Measurements from ENCODE around the gene PLA2G4F. TPM values are rescaled to one million over a fixed set of nuclear protein-coding genes. Genes with fewer than 3 reads are reported as not detected.

The PLA2G4F gene
- total RNA-seq, 1 experiment from 2014 or later: 0.05 TPM

GRCh38 chr15:42153874-42154211, 2.6 kb downstream of the PLA2G4F start (continued):
- TF ChIP-seq ZFX (IDR thresholded peaks at IDR 0.05): no peak
- TF ChIP-seq ELF1 (IDR thresholded peaks at IDR 0.05; ENCODE audit: borderline replicate concordance, low read depth): no peak
- TF ChIP-seq REST (IDR thresholded peaks at IDR 0.05; ENCODE audit: low read depth): no peak
- TF ChIP-seq CEBPB (IDR thresholded peaks at IDR 0.05; ENCODE audit: low read depth): no peak
- TF ChIP-seq YY1 (IDR thresholded peaks at IDR 0.05; ENCODE audit: extremely low read depth, insufficient replicate concordance, low read depth, low read length): no peak
- TF ChIP-seq TCF7L2 (IDR thresholded peaks at IDR 0.05; ENCODE audit: borderline replicate concordance, extremely low read depth, insufficient read depth, insufficient read length): no peak

DNA sequence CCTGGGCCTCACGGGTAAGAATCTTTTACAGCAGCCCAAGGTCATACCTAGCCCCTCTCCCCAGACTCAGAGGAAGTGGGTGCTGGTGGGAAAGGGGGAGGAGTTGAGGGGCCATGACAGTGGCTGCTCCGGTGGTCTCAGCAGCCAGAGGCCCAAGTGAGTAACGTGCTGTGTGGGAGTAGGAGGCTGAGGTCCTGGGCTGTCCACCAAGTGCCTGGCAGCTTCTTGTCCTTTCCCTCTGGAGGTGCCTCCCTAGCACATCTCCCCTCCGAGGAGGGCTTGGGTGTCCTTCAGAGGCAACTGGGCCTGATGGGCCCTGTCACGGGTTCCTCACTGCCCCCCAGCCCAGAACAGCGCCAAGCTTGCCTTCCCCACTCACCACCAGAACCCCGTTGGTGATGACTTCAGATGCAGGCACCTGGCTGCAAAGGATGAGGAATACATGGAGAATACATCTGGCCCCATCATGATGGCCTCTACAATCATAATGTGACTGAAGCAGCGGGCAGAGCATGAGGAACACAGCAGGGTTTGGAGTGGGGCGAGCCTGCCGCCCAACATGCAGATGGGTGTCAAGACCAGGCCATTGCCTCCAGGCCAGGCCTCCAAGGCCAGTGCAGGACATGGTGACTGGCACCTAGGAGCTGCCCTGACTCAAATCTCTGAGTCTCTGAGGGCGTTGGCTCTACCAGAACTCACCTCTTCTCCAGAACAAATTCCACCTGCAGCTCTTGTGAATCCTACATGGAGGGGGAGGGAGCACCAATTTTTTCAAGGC, 3.3 kb downstream of the PLA2G4F start:
- CTCF ChIA-PET: no interaction called here
- BruUV-seq (replicated peaks): no TSS peak
- no peaks in the 10 kb centered on the region for H3K27me3 ChIP-seq (ENCODE audit: insufficient read depth, low read length)
- no peaks in the 10 kb centered on the region for H4K20me1 ChIP-seq (ENCODE audit: insufficient read depth)
- H3K4me2 ChIP-seq (ENCODE audit: low read length): no peak overlapping the region
- H3K27ac ChIP-seq (ENCODE audit: low read depth, low read length): no peak overlapping the region
- H3K79me2 ChIP-seq (ENCODE audit: insufficient read depth, low read length): no peaks in the 10 kb centered on the region
- DNase-seq (ENCODE audit: low read depth, low spot score): no peak
- no peak for ATAC-seq
- H3K4me3 ChIP-seq (replicated peaks in 1 of 2; ENCODE audit: low read depth in 1 of 2, low read length in 2 of 2): no peak overlapping the region
- RAD21 ChIA-PET (ENCODE audit: low non-redundant PET in 1 of 2, low total read pairs in 2 of 2, uncharacterized antibody in 2 of 2, unreplicated experiment in 2 of 2): no interaction called here
- H3K9me3 ChIP-seq (ENCODE audit: control insufficient read depth in 1 of 2, insufficient read depth in 1 of 2, low read depth in 1 of 2, low read length in 2 of 2): no peaks in the 10 kb centered on the region
- no peaks in the 10 kb centered on the region for H3K36me3 ChIP-seq (ENCODE audit: control insufficient read depth in 1 of 2, insufficient read depth in 2 of 2, low read length in 2 of 2)
- peaks cover 5 to 13% of the 10 kb centered on the region in 2 experiments; a peak in 2 of 4 replicates for H3K4me1 ChIP-seq (ENCODE audit: control insufficient read depth in 1 of 2, insufficient read depth in 2 of 2, low read length in 2 of 2)
- no peaks in the 10 kb centered on the region for H3K9me2 ChIP-seq (ENCODE audit: insufficient read depth)
- no peak overlapping the region for H3K9ac ChIP-seq (ENCODE audit: low read length)
- intact Hi-C loops (cut with micrococcal nuclease): no loop called here
- no peak overlapping the region for H2AFZ ChIP-seq (ENCODE audit: low read depth, low read length, poor library complexity, severe bottlenecking)
- POLR2A ChIA-PET: no interaction called here
- no peak for TF ChIP-seq SRF (IDR thresholded peaks at IDR 0.05; ENCODE audit: low read depth)
- TF ChIP-seq, protein P1, sequence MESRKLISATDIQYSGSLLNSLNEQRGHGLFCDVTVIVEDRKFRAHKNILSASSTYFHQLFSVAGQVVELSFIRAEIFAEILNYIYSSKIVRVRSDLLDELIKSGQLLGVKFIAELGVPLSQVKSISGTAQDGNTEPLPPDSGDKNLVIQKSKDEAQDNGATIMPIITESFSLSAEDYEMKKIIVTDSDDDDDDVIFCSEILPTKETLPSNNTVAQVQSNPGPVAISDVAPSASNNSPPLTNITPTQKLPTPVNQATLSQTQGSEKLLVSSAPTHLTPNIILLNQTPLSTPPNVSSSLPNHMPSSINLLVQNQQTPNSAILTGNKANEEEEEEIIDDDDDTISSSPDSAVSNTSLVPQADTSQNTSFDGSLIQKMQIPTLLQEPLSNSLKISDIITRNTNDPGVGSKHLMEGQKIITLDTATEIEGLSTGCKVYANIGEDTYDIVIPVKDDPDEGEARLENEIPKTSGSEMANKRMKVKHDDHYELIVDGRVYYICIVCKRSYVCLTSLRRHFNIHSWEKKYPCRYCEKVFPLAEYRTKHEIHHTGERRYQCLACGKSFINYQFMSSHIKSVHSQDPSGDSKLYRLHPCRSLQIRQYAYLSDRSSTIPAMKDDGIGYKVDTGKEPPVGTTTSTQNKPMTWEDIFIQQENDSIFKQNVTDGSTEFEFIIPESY (IDR thresholded peaks at IDR 0.05; ENCODE audit: extremely low read depth, insufficient replicate concordance, low read length): no peak
- TF ChIP-seq RAD21 (IDR thresholded peaks at IDR 0.05; ENCODE audit: low read depth): no peak
- TF ChIP-seq FOSL1 (IDR thresholded peaks at IDR 0.05; ENCODE audit: low read depth): no peak
- no peak for TF ChIP-seq SIN3A (IDR thresholded peaks at IDR 0.05; ENCODE audit: low read depth)
- TF ChIP-seq REST (IDR thresholded peaks at IDR 0.05; ENCODE audit: low read depth): no peak
- TF ChIP-seq, protein P2, sequence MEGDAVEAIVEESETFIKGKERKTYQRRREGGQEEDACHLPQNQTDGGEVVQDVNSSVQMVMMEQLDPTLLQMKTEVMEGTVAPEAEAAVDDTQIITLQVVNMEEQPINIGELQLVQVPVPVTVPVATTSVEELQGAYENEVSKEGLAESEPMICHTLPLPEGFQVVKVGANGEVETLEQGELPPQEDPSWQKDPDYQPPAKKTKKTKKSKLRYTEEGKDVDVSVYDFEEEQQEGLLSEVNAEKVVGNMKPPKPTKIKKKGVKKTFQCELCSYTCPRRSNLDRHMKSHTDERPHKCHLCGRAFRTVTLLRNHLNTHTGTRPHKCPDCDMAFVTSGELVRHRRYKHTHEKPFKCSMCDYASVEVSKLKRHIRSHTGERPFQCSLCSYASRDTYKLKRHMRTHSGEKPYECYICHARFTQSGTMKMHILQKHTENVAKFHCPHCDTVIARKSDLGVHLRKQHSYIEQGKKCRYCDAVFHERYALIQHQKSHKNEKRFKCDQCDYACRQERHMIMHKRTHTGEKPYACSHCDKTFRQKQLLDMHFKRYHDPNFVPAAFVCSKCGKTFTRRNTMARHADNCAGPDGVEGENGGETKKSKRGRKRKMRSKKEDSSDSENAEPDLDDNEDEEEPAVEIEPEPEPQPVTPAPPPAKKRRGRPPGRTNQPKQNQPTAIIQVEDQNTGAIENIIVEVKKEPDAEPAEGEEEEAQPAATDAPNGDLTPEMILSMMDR (IDR thresholded peaks at IDR 0.05 in 2 of 3, conservative IDR thresholded peaks at IDR 0.05 in 1 of 3; ENCODE audit: borderline replicate concordance in 1 of 3, insufficient read depth in 1 of 3, low read depth in 2 of 3, low read length in 2 of 3): no peak
- no peak for TF ChIP-seq CEBPB (IDR thresholded peaks at IDR 0.05; ENCODE audit: low read depth)

Measured in HCT116 (cell line).